Measurements from ENCODE around the gene HIP1. TPM values are rescaled to one million over a fixed set of nuclear protein-coding genes. Genes with fewer than 3 reads are reported as not detected.
"Not testable (repeated sequence)": the region's sequence is repeated elsewhere in the genome, so short reads cannot be mapped to it uniquely, and the experiment has no call there.

HIP1 gene
- total RNA-seq, 1 donor from 2014 or later: 19.3 TPM

- DNase-seq (ENCODE audit: low spot score): no peak
Observed at GRCh38 chr7:75616421-75617167, 122.1 kb downstream of the HIP1 start.

GRCh38 chr7:75614401-75614800, 124.3 kb downstream of the HIP1 start:
- DNase-seq (ENCODE audit: low spot score): no peak

GRCh38 chr7:75613351-75613750, 125.4 kb downstream of the HIP1 start:
- no peak for DNase-seq (ENCODE audit: low spot score)

- peak; percentile 24 for DNase-seq (ENCODE audit: low spot score)
Observed at GRCh38 chr7:75611557-75612178, 127.1 kb downstream of the HIP1 start.

- not testable (repeated sequence) for DNase-seq (ENCODE audit: low spot score)
Observed at GRCh38 chr7:75609416-75609815, 129.3 kb downstream of the HIP1 start.

- DNase-seq (ENCODE audit: low spot score): no peak
Observed at GRCh38 chr7:75608451-75609122, 130.2 kb downstream of the HIP1 start.

GRCh38 chr7:75604408-75604807, 134.3 kb downstream of the HIP1 start:
- no peak for DNase-seq (ENCODE audit: low spot score)

GRCh38 chr7:75602831-75603230, 135.9 kb downstream of the HIP1 start:
- DNase-seq (ENCODE audit: low spot score): not testable (repeated sequence)

GRCh38 chr7:75601539-75601938, 137.2 kb downstream of the HIP1 start:
- DNase-seq (ENCODE audit: low spot score): no peak

GRCh38 chr7:75600748-75601147, 138.0 kb downstream of the HIP1 start:
- not testable (repeated sequence) for DNase-seq (ENCODE audit: low spot score)

- DNase-seq (ENCODE audit: low spot score): no peak
Observed at GRCh38 chr7:75599244-75599781, 139.4 kb downstream of the HIP1 start.

GRCh38 chr7:75596727-75597614, 141.8 kb downstream of the HIP1 start:
- no peak for DNase-seq (ENCODE audit: low spot score)

GRCh38 chr7:75595766-75596165, 143.0 kb downstream of the HIP1 start:
- no peak for DNase-seq (ENCODE audit: low spot score)

GRCh38 chr7:75593500-75594184, 145.1 kb downstream of the HIP1 start:
- DNase-seq (ENCODE audit: low spot score): not testable (repeated sequence)

- no peak for DNase-seq (ENCODE audit: low spot score)
Observed at GRCh38 chr7:75591467-75592255, 147.1 kb downstream of the HIP1 start.

GRCh38 chr7:75590373-75591005, 148.3 kb downstream of the HIP1 start:
- no peak for DNase-seq (ENCODE audit: low spot score)

GRCh38 chr7:75584354-75584753, 154.4 kb downstream of the HIP1 start:
- no peak for DNase-seq (ENCODE audit: low spot score)

- no peak for DNase-seq (ENCODE audit: low spot score)
Observed at GRCh38 chr7:75583255-75583654, 155.5 kb downstream of the HIP1 start.

GRCh38 chr7:75579899-75580298, 158.8 kb downstream of the HIP1 start:
- no peak for DNase-seq (ENCODE audit: low spot score)

- DNase-seq (ENCODE audit: low spot score): no peak
Observed at GRCh38 chr7:75578081-75578480, 160.7 kb downstream of the HIP1 start.
